HL-60 (cell line): ENCODE results near the gene MOK.

Source experiments
- POLR2AphosphoS5 ChIP-seq: IDR thresholded peaks from 2 replicates; pipeline ENCODE4 v1.6.1; 2012; ENCODE audit warnings: low read depth
- TF ChIP-seq, protein P1 (sequence below): IDR thresholded peaks from one replicate; pipeline ENCODE4 v1.5.1; 2011; ENCODE audit warnings: low read length, control low read depth, inconsistent platforms; ENCODE audit not compliant: insufficient read depth
- TF ChIP-seq, protein P2 (sequence below): IDR thresholded peaks from 2 replicates; pipeline ENCODE4 v1.6.1; 2012; ENCODE audit warnings: low read depth; ENCODE audit not compliant: insufficient replicate concordance

DNA sequence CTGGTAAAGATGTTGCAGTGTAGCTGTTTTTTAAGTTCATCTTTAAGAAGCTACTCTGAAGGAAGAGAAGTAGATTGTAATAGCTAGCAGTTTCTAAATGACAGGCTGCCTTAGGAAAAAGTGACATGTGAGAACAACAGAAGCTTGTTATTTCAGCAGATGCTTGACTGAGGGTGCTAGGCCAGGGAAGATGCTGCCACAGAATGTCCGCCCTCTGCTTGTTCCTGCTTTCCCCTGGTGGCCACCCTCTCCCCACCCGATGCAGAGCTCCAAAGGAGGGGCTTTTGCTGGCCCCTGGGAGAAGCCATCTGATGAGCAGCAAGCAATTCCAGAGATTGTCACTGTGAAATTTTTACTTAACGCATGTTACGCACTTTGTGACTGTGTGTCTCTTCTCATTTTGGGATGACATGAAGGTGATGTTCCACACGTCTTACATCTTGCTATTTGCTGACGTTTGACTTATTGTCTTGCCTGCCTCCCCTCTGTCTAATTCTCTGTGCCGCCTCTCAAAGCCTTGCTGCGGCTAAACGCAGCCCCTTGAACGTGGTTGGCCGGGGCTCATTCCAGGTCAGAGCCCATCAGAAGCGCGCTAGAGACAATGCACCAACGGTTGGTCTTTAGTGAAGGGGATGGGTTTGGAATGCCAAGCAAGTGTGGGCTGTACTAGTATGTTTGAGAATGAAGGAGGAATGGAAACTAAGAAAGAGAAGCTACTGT is 120.5 kb downstream of the MOK start:
- TF ChIP-seq, protein P1, sequence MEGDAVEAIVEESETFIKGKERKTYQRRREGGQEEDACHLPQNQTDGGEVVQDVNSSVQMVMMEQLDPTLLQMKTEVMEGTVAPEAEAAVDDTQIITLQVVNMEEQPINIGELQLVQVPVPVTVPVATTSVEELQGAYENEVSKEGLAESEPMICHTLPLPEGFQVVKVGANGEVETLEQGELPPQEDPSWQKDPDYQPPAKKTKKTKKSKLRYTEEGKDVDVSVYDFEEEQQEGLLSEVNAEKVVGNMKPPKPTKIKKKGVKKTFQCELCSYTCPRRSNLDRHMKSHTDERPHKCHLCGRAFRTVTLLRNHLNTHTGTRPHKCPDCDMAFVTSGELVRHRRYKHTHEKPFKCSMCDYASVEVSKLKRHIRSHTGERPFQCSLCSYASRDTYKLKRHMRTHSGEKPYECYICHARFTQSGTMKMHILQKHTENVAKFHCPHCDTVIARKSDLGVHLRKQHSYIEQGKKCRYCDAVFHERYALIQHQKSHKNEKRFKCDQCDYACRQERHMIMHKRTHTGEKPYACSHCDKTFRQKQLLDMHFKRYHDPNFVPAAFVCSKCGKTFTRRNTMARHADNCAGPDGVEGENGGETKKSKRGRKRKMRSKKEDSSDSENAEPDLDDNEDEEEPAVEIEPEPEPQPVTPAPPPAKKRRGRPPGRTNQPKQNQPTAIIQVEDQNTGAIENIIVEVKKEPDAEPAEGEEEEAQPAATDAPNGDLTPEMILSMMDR, result no peak
- TF ChIP-seq POLR2AphosphoS5, result no peak
- TF ChIP-seq, protein P2, sequence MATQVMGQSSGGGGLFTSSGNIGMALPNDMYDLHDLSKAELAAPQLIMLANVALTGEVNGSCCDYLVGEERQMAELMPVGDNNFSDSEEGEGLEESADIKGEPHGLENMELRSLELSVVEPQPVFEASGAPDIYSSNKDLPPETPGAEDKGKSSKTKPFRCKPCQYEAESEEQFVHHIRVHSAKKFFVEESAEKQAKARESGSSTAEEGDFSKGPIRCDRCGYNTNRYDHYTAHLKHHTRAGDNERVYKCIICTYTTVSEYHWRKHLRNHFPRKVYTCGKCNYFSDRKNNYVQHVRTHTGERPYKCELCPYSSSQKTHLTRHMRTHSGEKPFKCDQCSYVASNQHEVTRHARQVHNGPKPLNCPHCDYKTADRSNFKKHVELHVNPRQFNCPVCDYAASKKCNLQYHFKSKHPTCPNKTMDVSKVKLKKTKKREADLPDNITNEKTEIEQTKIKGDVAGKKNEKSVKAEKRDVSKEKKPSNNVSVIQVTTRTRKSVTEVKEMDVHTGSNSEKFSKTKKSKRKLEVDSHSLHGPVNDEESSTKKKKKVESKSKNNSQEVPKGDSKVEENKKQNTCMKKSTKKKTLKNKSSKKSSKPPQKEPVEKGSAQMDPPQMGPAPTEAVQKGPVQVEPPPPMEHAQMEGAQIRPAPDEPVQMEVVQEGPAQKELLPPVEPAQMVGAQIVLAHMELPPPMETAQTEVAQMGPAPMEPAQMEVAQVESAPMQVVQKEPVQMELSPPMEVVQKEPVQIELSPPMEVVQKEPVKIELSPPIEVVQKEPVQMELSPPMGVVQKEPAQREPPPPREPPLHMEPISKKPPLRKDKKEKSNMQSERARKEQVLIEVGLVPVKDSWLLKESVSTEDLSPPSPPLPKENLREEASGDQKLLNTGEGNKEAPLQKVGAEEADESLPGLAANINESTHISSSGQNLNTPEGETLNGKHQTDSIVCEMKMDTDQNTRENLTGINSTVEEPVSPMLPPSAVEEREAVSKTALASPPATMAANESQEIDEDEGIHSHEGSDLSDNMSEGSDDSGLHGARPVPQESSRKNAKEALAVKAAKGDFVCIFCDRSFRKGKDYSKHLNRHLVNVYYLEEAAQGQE, result no peak
